Measurements from ENCODE around the gene CORIN. TPM values are rescaled to one million over a fixed set of nuclear protein-coding genes. Genes with fewer than 3 reads are reported as not detected.

The CORIN gene, protein sequence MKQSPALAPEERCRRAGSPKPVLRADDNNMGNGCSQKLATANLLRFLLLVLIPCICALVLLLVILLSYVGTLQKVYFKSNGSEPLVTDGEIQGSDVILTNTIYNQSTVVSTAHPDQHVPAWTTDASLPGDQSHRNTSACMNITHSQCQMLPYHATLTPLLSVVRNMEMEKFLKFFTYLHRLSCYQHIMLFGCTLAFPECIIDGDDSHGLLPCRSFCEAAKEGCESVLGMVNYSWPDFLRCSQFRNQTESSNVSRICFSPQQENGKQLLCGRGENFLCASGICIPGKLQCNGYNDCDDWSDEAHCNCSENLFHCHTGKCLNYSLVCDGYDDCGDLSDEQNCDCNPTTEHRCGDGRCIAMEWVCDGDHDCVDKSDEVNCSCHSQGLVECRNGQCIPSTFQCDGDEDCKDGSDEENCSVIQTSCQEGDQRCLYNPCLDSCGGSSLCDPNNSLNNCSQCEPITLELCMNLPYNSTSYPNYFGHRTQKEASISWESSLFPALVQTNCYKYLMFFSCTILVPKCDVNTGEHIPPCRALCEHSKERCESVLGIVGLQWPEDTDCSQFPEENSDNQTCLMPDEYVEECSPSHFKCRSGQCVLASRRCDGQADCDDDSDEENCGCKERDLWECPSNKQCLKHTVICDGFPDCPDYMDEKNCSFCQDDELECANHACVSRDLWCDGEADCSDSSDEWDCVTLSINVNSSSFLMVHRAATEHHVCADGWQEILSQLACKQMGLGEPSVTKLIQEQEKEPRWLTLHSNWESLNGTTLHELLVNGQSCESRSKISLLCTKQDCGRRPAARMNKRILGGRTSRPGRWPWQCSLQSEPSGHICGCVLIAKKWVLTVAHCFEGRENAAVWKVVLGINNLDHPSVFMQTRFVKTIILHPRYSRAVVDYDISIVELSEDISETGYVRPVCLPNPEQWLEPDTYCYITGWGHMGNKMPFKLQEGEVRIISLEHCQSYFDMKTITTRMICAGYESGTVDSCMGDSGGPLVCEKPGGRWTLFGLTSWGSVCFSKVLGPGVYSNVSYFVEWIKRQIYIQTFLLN
- 92.0 TPM for total RNA-seq
- long read RNA-seq, full-length matches to known transcripts = 55 of 148 reads
- long read RNA-seq, partial matches to known transcripts = 53 of 148 reads
- long read RNA-seq, other reads (novel, unspliced or antisense) = 40 of 148 reads

DNA sequence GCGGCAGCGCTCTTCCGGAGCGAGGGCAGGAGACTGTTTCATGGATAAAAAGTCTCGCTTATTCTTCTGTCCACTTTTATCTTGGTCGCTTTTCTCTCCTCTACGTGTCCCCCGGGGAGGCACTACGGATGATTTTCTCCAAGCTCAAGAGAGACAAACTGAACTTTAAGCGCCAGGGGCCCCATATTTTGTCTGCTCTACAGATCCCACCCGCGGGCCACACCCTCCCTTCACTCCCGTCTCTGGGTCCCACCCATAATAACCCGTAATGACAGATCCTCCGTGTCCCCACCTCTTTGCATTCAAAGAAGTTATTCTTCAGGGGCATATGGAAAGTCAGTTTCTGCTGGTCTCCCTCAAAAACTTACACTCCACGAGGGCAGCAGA, at the start of gene CORIN:
TSS of gene CORIN (minus strand) at position 160 of the 387 bp plus-strand sequence. CDS start at position 42, 118 bp downstream.
- peak within 1 kb of the TSS; percentile 74 for H3K4me3 ChIP-seq
- peaks cover 4% of the 10 kb centered on the region for H3K9me3 ChIP-seq (replicated peaks)
- H3K4me1 ChIP-seq = peaks cover 42% of the 10 kb centered on the region
- H3K27me3 ChIP-seq (ENCODE audit: low read depth) = no peaks in the 10 kb centered on the region
- peaks cover 7% of the 10 kb centered on the region for H3K36me3 ChIP-seq
- no peak for DNase-seq
- TF ChIP-seq, protein P1, sequence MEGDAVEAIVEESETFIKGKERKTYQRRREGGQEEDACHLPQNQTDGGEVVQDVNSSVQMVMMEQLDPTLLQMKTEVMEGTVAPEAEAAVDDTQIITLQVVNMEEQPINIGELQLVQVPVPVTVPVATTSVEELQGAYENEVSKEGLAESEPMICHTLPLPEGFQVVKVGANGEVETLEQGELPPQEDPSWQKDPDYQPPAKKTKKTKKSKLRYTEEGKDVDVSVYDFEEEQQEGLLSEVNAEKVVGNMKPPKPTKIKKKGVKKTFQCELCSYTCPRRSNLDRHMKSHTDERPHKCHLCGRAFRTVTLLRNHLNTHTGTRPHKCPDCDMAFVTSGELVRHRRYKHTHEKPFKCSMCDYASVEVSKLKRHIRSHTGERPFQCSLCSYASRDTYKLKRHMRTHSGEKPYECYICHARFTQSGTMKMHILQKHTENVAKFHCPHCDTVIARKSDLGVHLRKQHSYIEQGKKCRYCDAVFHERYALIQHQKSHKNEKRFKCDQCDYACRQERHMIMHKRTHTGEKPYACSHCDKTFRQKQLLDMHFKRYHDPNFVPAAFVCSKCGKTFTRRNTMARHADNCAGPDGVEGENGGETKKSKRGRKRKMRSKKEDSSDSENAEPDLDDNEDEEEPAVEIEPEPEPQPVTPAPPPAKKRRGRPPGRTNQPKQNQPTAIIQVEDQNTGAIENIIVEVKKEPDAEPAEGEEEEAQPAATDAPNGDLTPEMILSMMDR (IDR thresholded peaks at IDR 0.05; ENCODE audit: borderline replicate concordance) = no peak
- peak within 1 kb of the TSS; percentile 89 for H3K27ac ChIP-seq (replicated peaks)
- intact Hi-C loops (cut with micrococcal nuclease) = loop anchor here (2.0 kb wide), 1 partner anchor 133 kb away; no protein-coding TSS in a partner anchor

DNA sequence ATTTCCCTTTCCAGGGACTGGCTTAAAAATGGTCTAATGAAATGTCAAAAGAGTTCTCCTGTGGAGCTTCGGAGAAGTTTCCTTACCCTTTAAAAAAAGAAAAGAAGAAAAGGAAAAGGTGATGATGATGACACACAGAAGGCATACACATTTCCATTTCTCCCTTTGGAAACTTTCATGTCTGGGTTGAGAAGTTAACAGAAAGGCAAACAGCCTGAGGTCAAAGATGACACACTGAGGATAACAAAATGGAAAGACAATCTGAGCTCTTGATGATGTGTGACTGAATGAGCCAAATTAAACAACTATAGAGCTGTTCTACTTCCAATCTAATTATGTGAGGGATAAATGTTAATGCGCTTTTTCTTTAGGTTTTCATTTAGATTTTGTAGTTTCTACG, 44.4 kb upstream of the CORIN start:
- Histone ChIP-seq H3K27ac (replicated peaks) (no peak overlapping the region), H3K4me3 (no peak overlapping the region), H3K36me3 (peaks cover 91% of the 10 kb centered on the region), H3K27me3 (ENCODE audit: low read depth) (no peaks in the 10 kb centered on the region), H3K4me1 (no peaks in the 10 kb centered on the region), H3K9me3 (replicated peaks) (no peaks in the 10 kb centered on the region)
- intact Hi-C loops (cut with micrococcal nuclease) = no loop called here
- DNase-seq = no peak
- TF ChIP-seq, protein P1 (IDR thresholded peaks at IDR 0.05; ENCODE audit: borderline replicate concordance) = no peak

DNA sequence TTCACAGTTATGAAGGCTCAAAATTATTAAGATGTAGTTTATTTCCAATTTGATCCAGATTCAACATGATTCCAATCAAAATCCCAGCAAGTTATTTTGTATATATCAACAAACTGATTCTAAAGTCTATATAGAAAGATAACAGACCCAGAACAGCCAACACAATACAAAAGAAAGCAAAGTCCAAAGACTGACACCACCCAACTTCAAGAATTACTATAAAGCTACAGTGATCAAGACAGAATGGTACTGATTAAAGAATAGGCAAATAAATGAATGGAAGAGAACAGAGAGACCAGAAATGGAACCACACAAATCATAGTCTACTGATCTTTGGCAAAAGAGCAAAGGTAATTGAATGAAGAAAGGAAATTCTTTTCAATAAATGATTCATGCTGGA, 41.6 kb upstream of the CORIN start:
- TF ChIP-seq, protein P1 (IDR thresholded peaks at IDR 0.05; ENCODE audit: borderline replicate concordance) = no peak
- intact Hi-C loops (cut with micrococcal nuclease) = no loop called here
- H3K27me3 ChIP-seq (ENCODE audit: low read depth) = no peaks in the 10 kb centered on the region
- H3K36me3 ChIP-seq = peaks cover 92% of the 10 kb centered on the region
- no peak overlapping the region for H3K4me3 ChIP-seq
- H3K4me1 ChIP-seq = no peaks in the 10 kb centered on the region
- H3K27ac ChIP-seq (replicated peaks) = no peak overlapping the region
- DNase-seq = no peak
- no peaks in the 10 kb centered on the region for H3K9me3 ChIP-seq (replicated peaks)

DNA sequence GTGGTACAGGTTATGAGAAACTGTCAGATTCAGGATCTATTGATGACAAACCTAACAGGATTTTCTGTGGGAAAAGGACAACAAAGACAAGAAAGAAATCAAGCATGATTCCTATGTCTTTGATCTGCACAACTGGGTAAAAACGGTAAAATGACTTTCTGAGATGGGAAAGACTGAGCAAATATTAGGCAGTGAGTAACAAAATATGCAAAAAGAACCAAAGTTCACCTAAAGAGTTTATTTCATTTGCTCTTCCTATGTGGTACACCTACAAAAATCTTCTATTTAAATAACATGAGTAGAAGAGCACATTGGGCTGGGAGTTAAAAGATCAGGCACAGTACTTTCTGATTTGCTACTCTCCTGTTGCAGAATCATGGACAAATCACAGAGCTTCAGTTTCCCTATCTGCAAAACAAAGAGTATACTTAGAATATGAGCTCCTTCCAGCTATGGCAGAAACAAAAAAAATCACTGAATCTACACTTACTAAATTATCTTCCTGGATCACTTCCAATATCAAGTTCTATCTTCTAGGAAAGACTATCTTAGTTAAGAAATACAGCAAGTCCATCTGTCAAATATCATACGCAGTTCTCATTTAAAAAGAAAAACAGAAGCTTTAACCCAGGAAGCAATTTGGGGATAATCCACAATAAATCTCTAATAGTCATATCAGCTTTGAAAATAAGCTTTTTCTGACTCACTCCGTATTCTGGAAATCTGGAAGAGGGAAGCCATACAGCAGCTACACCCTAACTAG, 39.1 kb upstream of the CORIN start:
- H3K27me3 ChIP-seq (ENCODE audit: low read depth) = no peaks in the 10 kb centered on the region
- H3K4me1 ChIP-seq = no peaks in the 10 kb centered on the region
- no peak overlapping the region for H3K27ac ChIP-seq (replicated peaks)
- intact Hi-C loops (cut with micrococcal nuclease) = no loop called here
- DNase-seq = no peak
- no peak overlapping the region for H3K4me3 ChIP-seq
- TF ChIP-seq, protein P1 (IDR thresholded peaks at IDR 0.05; ENCODE audit: borderline replicate concordance) = no peak
- H3K9me3 ChIP-seq (replicated peaks) = peaks cover 15% of the 10 kb centered on the region
- H3K36me3 ChIP-seq = peaks cover 92% of the 10 kb centered on the region
